Measurements from ENCODE around the gene POLR1C.
"Not testable (repeated sequence)": the region's sequence is repeated elsewhere in the genome, so short reads cannot be mapped to it uniquely, and the experiment has no call there.

POLR1C gene

DNA sequence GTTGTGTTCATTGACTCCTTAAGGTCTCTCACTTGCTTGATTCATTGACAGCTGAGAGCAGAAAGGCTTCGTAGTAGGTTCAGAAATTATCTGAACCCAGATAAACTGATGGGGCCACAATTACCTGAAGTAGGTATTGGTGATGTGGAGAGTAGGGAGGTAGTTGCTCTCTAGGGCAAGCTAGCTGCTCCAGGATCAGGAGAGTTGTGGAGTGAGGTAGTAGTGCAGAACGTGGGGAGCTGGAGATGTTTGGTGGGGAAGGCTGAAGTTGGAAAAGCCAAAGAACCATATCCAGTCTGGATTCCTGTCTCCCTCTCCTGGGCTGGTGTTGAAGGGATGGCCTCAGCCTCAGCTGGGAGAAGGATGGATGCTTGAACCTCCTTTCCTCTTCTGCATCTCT, 23.7 kb upstream of the POLR1C start:
- no peak for DNase-seq (ENCODE audit: low read depth)

DNA sequence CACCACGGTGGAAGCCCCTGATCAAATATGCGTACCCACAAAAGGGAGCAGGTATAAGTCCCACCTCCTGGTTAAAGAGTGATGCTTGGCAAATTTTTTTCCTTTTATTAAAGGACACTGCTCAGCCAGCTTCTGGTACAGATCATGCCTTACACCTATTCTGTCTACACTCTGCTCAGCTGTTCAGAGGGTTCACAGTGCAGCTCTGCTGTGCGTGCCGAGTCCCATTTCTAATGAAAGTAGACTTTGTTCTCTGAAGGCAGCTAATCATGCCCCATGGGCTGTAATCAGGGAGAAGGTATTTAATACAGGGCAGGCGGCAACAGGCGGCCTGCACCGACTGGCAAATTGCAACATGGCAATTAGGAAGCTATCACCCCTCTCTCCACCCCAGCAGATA, 23.1 kb upstream of the POLR1C start:
- no peak for DNase-seq (ENCODE audit: low read depth)

DNA sequence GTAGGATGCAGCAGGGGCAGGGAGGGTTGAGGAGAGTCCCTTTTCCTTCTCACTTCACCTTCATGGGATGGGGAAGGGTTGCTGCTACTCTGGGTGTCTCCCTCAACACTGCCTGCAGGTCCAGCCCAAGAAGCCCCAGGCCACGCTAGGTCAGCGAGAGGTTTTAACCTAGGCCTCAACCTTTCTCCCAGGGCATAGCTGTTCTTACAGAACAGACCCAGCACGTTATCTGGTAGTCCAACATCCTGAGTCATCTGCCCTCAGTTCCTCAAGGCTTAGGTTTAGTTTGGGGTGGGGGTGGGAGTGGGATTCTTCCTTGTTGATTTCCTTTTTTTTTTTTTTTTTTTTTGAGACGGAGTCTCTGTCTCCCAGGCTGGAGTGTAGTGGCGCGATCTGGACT, 22.6 kb upstream of the POLR1C start:
- no peak for DNase-seq (ENCODE audit: low read depth)

DNA sequence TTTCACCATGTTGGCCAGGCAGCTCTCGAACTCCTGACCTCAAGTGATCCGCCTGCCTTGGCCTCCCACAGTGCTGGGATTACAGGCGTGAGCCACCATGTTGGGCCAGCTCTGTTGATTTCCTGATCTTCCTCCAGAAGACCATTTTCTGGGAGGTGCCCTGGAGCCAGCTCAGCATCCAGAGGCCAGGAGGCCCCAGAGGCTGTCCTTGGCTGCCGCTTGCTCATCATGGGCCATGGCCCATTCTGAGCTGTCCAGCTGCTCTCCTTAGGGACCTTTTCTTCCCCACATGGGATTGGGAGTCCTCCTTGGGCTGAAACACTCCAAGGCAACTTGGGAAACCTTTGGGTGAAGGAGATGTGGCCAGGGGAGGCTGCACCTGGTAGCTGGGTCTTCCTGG, 22.1 kb upstream of the POLR1C start:
- DNase-seq (ENCODE audit: low read depth) = no peak

DNA sequence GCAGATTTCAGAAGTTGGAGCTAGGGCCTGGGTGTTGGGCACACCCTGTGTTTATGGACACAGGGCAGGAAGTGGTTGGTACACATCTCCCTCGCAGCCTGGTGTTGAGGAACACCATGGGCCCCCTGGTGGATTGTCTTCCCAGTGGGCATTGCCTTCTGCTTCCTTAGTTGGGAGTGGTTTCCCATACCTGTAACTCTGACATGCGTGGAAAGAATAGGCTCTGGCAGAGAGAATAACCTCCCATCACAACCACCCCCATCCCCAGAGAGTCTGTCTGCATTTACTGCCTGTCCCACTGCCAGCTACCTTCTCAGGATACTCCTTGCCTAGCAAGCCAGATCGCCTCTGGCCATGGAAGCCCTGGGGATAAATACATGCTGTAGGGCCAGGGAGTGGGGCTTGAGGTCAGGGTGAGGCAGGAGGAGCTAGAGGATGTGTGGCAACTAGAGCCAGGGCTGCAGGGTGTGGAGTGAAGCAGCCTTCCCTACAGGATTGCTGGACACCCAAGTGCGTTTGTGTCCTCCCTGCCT, 21.4 kb upstream of the POLR1C start:
- no peak for DNase-seq (ENCODE audit: low read depth)

DNA sequence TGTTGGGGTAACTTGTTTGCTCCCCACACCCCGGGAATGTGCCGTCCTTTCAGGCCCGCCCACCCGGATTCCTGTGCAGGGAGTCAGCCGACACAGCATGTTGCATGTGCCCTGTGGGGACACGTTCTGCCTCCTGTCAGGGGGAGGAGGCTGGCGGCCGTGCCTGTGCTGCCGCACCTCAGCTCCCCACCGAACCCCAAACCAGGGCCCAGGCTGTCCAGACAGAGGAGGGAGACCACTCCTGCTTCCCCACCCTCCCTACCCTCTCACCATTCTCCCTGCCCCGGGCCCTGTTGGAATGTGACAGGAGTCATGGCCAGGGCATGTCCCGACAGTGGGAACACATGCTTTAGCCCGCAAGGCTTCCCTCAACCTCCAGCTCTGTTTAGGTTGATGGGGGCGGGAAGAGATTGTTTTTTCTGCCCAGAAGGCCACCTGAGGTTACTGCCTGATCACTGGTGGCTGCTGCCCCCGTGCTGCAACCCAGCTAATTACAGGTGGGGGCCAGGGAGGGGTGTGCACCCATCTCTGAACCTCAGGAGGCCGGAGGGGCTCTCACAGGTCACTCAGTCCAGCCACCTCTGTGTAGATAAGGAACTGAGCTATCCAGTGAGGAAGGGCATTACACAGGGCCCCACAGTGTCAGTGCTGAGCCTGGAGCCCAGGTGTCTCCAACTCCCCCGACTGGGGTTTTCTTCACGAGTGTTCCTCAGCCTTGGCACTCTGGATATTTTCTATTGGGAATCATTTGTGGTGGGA, 20.3 kb upstream of the POLR1C start:
- no peak for DNase-seq (ENCODE audit: low read depth)

DNA sequence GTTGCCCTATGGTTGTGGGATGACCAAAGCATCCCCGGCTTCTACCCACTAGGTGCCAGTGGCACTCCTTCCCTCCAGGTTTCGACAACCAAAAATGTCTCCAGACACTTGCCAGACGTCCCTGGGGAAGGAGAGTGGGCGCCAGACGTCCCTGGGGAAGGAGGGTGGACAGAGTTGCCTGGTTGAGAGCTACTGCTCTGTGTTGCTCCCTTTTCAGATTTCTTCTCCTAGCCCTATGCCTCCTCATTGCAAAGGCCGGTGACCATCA, 19.8 kb upstream of the POLR1C start:
- no peak for DNase-seq (ENCODE audit: low read depth)

DNA sequence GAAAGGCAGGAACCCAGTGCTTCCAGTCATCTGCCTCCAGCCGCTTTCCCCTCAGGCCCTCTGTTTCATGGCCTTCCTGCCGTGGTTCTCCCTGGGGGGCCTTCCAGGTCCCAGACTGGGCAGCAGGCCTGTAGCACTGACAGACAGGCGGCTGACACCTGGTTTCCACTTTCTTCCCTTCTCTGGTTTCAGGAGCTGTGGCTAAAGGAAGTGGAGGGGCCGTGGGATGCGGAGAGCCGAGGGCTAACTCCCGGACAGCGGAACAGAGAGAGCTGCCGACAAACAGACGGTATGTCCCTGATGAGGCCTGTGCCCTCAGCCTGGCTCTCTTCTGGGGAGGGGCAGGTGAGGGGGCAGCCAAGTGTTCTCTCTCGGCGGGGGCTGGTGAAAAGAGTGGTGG, 19.2 kb upstream of the POLR1C start:
- DNase-seq (ENCODE audit: low read depth) = no peak

DNA sequence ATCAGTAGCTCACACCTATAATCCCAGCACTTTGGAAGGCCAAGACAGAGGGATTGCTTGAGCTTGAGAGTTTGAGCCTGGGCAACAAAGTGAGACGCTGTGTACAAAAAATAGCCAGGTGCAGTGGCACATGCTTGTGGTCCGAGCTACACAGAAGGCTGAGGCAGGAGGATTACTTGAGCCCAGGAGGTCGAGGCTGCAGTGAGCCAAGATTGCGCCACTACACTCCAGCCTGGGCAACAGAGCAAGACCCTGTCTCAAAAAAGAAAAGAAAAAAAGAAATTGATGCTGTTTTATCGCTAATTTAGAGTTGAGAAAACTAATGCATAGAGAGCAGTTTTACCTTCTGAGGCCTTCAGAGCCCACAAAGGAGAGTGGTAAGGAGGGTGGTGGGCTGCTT, 18.6 kb upstream of the POLR1C start:
- DNase-seq (ENCODE audit: low read depth) = not testable (repeated sequence)

DNA sequence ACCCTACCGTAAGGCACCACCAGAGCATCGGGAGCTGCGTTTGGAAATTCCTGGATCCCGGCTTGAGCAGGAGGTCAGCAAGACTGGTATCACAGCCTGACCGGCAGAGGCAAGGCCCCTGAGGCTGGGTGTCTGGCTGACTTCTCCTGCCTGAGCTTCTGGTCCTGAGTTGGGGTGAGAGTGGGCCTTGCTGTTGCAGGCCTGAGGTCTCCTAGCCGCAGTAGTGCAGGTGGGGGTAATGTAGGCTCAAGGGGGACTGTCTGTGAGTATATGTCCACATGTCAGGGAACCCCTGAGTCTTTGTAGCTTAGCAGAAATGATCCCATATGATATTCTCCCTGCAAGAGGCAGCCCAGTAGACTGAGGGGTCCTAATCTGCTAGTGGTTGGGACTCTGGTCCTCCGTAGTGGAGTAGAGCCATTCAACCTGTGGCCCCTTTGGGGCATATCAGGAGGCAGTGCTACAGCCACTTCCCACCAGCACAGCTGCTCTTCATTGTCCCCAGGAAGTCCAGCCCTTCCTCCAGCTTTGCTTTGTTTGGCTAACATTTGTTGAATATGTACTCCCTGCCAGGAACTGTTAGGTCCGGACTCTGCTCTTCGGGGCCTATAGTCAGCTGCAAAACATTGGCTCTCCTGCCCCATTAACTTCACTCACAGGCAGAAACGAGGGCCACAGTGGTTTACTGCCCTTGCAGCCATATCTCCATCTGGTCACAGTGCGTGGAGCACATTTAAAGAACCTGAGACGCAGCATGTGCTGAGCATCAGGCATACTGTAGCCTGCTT, 17.7 kb upstream of the POLR1C start:
- no peak for DNase-seq (ENCODE audit: low read depth)

DNA sequence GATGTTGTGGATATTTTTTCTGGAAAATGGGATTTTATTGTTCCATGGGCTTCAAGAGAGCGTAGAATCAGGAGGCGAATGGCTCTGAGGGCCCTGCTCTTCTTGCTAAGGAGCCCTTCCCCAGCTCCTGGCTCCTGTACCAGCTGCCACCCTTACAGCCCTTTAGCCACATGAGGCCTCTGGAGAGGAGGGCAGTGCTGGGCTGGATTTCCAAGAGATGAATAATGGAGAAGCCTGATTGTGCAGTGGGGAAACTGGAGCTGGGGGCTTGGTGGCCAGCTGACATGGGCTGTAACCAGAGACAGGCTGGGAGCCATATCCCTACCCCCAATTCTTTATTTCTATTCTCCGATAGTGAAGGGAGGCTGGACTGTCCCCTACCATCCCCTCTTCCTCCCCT, 16.0 kb upstream of the POLR1C start:
- DNase-seq (ENCODE audit: low read depth) = no peak

DNA sequence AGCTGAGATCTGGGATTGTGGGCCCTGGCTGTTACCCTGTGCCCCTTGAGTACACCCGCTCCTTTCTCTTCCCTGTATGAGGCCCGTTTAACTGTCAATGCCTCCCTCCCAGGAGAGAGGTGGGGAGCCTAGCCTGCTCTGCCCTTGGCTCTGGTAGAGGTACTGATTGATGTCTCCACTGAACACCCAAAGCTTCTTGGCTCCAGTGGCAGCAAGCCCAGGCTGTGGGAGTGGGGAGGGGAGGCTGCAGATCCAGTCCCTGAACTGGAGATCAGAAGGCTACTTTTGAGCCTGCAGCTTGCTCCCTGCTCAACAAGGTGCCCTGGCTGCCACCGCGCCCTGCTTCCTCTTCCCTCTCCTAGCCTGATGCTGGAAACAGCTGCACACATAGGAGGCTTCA, 14.2 kb upstream of the POLR1C start:
- no peak for DNase-seq (ENCODE audit: low read depth)

DNA sequence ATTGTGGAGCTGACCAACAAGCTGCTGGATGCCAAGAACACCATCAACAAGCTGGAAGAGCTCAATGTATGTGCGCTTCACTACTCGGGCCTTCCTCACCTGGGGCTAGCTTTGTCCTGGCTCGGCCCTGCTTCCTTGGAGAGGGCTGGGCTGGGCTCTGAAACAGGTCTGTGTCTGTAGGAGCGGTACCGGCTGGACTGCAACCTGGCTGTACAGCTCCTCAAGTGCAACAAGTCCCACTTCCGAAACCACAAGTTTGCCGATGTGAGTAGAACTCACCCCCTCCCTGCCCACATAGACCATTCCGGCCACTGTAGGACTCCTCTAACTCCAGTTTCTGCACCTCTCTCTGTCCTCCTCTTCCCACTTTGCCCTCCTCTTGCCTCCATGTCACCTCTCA, 13.4 kb upstream of the POLR1C start:
- no peak for DNase-seq (ENCODE audit: low read depth)

DNA sequence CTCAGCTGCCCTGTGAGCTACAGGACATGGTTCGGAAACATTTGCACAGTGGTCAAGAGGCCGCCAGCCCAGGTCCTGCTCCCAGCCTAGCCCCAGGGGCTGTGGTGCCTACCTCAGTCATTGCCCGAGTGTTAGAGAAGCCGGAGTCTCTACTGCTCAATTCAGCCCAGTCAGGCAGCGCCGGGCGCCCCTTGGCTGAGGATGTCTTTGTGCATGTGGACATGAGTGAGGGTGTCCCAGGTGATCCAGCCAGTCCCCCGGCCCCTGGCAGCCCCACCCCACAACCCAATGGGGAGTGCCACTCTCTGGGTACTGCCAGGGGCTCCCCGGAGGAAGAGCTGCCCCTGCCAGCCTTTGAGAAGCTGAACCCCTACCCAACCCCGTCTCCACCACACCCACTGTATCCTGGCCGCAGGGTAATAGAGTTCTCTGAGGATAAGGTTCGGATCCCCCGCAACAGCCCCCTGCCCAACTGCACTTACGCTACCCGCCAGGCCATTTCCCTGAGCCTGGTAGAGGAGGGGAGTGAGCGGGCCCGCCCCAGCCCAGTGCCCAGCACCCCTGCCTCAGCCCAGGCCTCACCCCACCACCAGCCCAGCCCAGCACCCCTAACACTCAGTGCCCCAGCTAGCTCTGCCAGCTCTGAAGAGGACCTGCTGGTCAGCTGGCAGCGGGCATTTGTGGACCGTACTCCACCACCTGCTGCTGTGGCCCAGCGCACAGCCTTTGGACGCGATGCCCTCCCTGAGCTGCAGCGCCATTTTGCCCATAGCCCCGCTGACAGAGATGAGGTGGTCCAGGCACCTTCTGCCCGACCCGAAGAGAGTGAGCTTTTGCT, 11.9 kb upstream of the POLR1C start:
- DNase-seq (ENCODE audit: low read depth) = no peak

DNA sequence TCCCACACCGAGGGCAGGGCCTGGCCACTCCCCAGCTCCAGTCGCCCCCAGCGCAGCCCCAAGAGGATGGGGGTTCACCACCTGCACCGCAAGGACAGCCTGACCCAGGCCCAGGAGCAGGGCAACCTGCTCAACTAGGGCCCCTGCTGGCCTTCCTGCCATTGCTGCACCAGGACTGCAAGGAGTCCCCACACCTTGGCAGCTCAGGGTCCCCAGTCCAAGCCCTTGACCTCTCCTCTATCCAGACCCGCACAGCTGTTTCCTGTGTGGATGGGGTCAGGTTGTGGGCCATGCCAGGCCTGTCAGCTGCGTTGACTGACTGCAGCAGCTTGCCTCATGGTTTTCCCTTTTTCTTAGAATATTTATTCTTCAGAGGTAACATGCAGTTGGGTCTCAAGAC, 11.2 kb upstream of the POLR1C start:
- DNase-seq (ENCODE audit: low read depth) = no peak

DNA sequence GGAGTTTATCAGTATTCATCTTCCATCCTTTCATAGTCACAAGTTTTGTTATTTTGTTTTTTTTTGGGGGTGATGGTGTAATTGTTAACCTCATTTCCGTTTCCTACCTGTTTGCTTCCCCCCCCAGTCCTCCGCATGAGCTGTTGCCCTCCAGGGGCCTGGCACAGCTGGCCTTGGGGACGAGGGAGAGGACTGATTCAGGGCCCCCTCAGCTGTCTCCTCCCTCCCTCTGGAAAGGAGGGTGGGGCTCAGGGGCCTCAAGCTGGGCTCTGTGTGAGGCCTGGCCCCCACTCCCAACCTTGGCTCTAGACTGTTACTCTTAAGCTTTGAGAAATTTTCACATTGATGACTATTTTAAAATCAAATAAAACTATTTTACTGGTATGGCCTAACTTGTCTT, 10.7 kb upstream of the POLR1C start:
- no peak for DNase-seq (ENCODE audit: low read depth)

DNA sequence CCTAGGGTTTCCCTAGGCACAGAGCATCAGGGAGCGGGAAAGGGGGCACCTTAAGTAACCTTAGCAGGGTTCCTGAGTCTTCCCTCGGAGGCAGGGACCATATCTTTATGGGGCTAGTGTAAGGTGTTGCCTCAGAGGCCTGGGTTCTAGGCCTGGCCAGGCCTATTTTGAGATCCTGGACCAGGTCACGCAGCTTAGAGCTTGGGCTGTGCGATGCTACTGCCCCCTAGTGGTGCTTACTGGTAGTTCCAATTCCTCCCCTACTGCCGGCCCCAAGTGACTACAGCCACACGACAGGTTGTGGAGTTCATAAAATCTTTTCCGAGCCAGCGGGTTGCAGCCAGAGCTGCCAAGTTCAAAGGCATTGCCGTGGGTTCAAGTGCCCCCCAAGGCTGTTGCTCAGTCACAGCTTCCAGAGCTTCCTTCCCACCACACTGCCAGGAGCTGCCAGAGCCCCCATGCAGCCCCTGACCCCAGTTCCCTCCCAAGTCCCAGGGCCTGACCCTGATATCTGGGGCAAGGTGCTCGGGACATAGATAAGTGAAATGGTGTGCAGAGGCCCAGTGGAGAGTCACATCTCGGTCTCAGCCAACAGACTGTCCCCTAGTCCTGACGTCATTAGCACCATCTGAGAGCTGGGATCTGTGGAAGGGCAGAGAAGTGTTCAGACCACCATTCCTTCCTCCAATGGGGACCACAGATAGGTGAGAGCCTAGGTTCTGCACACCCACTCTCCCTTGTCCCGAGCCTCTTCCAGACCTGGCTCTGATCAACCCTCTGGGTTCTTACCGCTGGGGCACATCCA, 10.0 kb upstream of the POLR1C start:
- DNase-seq (ENCODE audit: low read depth) = peak; percentile 70

DNA sequence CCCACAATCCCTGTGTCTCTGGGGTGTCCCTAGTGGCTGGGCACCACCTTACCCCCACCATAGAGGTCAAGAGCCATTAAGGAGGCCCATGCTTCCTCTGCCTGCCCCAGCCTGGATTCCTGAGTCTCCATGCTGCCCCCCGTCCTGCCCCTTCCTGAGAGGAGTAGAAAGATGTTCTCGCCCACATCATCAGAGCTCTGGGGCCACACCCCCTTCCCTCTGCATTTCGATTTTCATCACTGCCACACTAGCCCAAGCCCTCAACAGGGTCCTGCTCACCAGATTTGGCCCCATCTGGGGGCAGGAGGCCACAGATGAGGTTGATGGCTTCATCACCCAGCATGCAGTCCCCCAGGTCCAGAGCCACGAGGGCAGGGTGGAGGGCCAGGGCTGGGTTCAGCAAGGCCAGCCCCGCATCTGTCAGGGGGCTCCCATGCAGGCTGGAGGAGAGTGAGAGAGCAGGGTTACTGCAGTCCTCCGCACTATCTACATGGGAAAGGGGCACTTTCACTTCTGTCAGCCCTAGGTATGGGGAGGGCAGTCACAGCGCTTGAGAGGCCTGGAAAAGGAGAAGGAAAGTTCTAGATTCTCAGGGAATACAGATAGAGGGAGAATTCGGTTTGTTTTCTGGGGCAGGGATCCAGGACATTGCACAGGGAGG, 8.3 kb upstream of the POLR1C start:
- no peak for DNase-seq (ENCODE audit: low read depth)

DNA sequence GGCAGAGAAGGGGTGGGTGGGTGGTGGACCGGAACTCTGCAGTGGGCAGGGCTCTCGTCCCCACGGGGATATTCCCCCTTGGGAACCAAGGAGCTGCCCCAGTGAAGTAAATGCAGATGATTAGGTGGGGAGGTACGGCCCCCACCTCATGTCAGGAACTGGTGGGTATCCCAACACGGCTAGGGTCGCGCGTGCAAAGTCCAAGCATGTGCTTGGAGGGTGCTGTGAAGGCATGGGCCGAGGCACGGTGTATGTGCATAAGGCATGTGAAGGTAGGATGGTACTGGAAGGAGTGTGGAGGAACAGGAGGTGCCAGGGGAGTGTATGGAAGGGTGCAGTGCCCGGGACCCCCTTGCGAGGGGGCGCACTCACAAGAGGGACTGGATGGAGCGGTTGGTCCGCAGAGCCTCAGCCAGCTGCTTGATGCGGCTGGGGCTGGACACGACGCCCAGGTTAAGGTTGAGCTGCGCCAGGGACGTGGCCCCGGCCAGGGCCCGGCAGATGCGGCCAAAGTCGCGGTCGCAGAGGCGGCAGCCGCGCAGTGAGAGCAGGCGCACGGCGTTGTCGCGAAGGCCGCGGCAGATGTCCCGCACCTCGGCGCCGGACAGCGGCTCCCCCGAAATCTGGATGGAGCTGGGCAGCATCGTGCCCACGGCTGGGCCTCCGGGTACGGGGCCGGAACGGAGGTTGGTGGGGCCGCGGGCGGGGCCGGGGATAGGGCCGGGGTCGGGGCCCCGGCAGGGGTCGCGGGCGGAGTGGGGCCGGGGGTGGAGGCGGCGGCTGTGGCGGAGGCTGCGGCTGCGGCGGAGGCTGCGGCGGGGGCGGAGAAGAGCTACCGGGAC, 7.5 kb upstream of the POLR1C start:
- no peak for DNase-seq (ENCODE audit: low read depth)

DNA sequence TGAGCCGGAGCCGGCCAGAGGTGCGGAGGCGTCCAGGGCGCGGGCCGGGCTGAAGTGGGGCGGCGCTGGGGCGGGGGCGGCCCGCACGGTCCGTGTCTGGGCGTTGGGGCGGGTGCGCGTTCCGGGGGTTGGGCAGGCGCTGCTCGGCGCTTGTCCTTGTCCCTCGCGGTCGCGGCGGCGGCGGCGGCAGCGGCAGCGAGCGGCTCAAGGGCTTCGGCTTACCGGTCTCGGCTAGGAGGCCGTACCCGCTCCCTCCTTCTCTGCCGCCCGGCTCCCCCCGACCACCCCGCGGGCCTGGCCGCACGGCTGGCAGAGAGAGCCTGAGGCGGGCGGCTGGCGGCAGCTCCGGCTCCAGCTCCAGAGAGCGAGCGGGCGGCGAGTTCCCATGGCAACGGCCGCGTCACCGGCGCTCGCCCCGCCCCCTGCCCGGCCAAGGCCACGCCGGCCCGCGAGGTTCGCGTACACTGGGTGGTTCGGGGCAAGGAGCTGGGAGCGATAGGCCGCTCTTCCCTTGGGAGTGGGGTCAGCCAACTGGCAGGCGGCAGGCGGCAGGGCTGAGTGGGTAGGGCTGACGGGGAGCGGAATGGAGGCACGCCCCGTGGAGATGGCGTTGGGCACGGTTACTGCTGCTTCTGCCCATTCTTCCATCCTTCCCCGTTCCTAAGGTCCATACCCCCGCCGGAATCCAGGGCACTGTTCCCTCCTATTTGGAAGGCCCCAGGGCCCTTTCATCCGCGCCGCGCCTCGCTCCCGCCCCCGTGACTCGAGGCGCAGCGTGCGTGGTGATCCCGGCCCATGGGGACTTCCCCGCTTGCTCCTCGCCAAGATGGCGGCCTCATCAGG, 6.7 kb upstream of the POLR1C start, which contains the start of gene LRRC73:
Gene LRRC73, minus strand, starts transcription at position 363 of the 843 bp plus-strand sequence. CDS start 561 bp downstream, outside the sequence.
- DNase-seq (ENCODE audit: low read depth) = peak; percentile 70

All from fibroblast of the conjunctiva (primary cell).